ENCODE measurements around the gene LRRC37A. TPM values are rescaled to one million over a fixed set of nuclear protein-coding genes. Genes with fewer than 3 reads are reported as not detected.
A peak's percentile ranks its signal among the peaks of the same experiment; 100 is the strongest.
"Not testable (repeated sequence)": the region's sequence is repeated elsewhere in the genome, so short reads cannot be mapped to it uniquely, and the experiment has no call there.

LRRC37A gene
- total RNA-seq, 1 experiment from 2014 or later = 1.3 TPM

GRCh38 chr17:46274238-46274637 is 20.7 kb upstream of the LRRC37A start:
- H3K27ac ChIP-seq = no peak overlapping the region
- no peaks in the 10 kb centered on the region for H3K27me3 ChIP-seq (replicated peaks)
- no peaks in the 10 kb centered on the region for H3K36me3 ChIP-seq
- H3K4me1 ChIP-seq (replicated peaks) = no peaks in the 10 kb centered on the region
- no peak for DNase-seq (ENCODE audit: low read depth in 1 of 2, low spot score in 2 of 2)
- H3K9me3 ChIP-seq (replicated peaks) = peaks cover 5% of the 10 kb centered on the region; the same call in 1 of the 2 replicates
- H3K4me3 ChIP-seq = no peak overlapping the region

GRCh38 chr17:46276728-46277479 is 18.0 kb upstream of the LRRC37A start:
- not testable (repeated sequence) for DNase-seq (ENCODE audit: low read depth in 1 of 2, low spot score in 2 of 2); H3K27ac ChIP-seq; H3K4me3 ChIP-seq; H3K36me3 ChIP-seq; H3K9me3 ChIP-seq (replicated peaks); H3K4me1 ChIP-seq (replicated peaks); H3K27me3 ChIP-seq (replicated peaks)

- not testable (repeated sequence) for H3K36me3 ChIP-seq; DNase-seq (ENCODE audit: low read depth in 1 of 2, low spot score in 2 of 2); H3K27ac ChIP-seq; H3K9me3 ChIP-seq (replicated peaks); H3K4me1 ChIP-seq (replicated peaks); H3K4me3 ChIP-seq; H3K27me3 ChIP-seq (replicated peaks)
Measured at GRCh38 chr17:46281336-46281735, 13.6 kb upstream of the LRRC37A start.

GRCh38 chr17:46282635-46283034 is 12.3 kb upstream of the LRRC37A start:
- not testable (repeated sequence) for H3K27ac ChIP-seq; H3K4me1 ChIP-seq (replicated peaks); H3K4me3 ChIP-seq; H3K9me3 ChIP-seq (replicated peaks); H3K27me3 ChIP-seq (replicated peaks); H3K36me3 ChIP-seq; DNase-seq (ENCODE audit: low read depth in 1 of 2, low spot score in 2 of 2)

GRCh38 chr17:46284467-46284866 is 10.5 kb upstream of the LRRC37A start:
- not testable (repeated sequence) for H3K4me3 ChIP-seq; H3K27ac ChIP-seq; H3K4me1 ChIP-seq (replicated peaks); H3K36me3 ChIP-seq; H3K9me3 ChIP-seq (replicated peaks); H3K27me3 ChIP-seq (replicated peaks); DNase-seq (ENCODE audit: low read depth in 1 of 2, low spot score in 2 of 2)

GRCh38 chr17:46285500-46285899 is 9.4 kb upstream of the LRRC37A start:
- H3K9me3 ChIP-seq (replicated peaks); H3K36me3 ChIP-seq; H3K4me3 ChIP-seq; H3K27ac ChIP-seq; DNase-seq (ENCODE audit: low read depth in 1 of 2, low spot score in 2 of 2); H3K27me3 ChIP-seq (replicated peaks); H3K4me1 ChIP-seq (replicated peaks): not testable (repeated sequence)

- H3K9me3 ChIP-seq (replicated peaks); H3K4me3 ChIP-seq; H3K27me3 ChIP-seq (replicated peaks); H3K27ac ChIP-seq; H3K36me3 ChIP-seq; H3K4me1 ChIP-seq (replicated peaks): not testable (repeated sequence)
- peak; percentile 65 to 71 for DNase-seq (ENCODE audit: low read depth in 1 of 2, low spot score in 2 of 2)
Measured at GRCh38 chr17:46286764-46287221, 8.1 kb upstream of the LRRC37A start.

- H3K9me3 ChIP-seq (replicated peaks); H3K27me3 ChIP-seq (replicated peaks); DNase-seq (ENCODE audit: low read depth in 1 of 2, low spot score in 2 of 2); H3K27ac ChIP-seq; H3K4me1 ChIP-seq (replicated peaks); H3K4me3 ChIP-seq; H3K36me3 ChIP-seq: not testable (repeated sequence)
Measured at GRCh38 chr17:46287587-46287986, 7.3 kb upstream of the LRRC37A start.

- H3K27ac ChIP-seq, H3K4me3 ChIP-seq, H3K36me3 ChIP-seq: not testable (repeated sequence)
Measured at GRCh38 chr17:46290906-46291546, 3.9 kb upstream of the LRRC37A start.

GRCh38 chr17:46291618-46292017 is 3.3 kb upstream of the LRRC37A start:
- H3K9me3 ChIP-seq (replicated peaks); H3K27me3 ChIP-seq (replicated peaks); H3K27ac ChIP-seq; H3K4me3 ChIP-seq; H3K4me1 ChIP-seq (replicated peaks); H3K36me3 ChIP-seq: not testable (repeated sequence)
- peak in 1 of 2 experiments; percentile 25 for DNase-seq (ENCODE audit: low read depth in 1 of 2, low spot score in 2 of 2)

More at GRCh38 chr17:46290906-46291546, 3.9 kb upstream of the LRRC37A start:
- H3K27me3 ChIP-seq (replicated peaks); H3K9me3 ChIP-seq (replicated peaks); H3K4me1 ChIP-seq (replicated peaks): not testable (repeated sequence)
- peak in 1 of 2 experiments; percentile 21 for DNase-seq (ENCODE audit: low read depth in 1 of 2, low spot score in 2 of 2)

- H3K4me3 ChIP-seq; DNase-seq (ENCODE audit: low read depth in 1 of 2, low spot score in 2 of 2): not testable (repeated sequence)
Measured at GRCh38 chr17:46341220-46341619, 46.3 kb downstream of the LRRC37A start.

GRCh38 chr17:46342131-46342530 is 47.2 kb downstream of the LRRC37A start:
- not testable (repeated sequence) for DNase-seq (ENCODE audit: low read depth in 1 of 2, low spot score in 2 of 2); H3K27me3 ChIP-seq (replicated peaks); H3K4me3 ChIP-seq; H3K9me3 ChIP-seq (replicated peaks); H3K36me3 ChIP-seq; H3K27ac ChIP-seq; H3K4me1 ChIP-seq (replicated peaks)

More at GRCh38 chr17:46341220-46341619, 46.3 kb downstream of the LRRC37A start:
- H3K4me1 ChIP-seq (replicated peaks); H3K27ac ChIP-seq; H3K9me3 ChIP-seq (replicated peaks); H3K36me3 ChIP-seq; H3K27me3 ChIP-seq (replicated peaks): not testable (repeated sequence)

GRCh38 chr17:46348345-46348744 is 53.4 kb downstream of the LRRC37A start:
- H3K4me1 ChIP-seq (replicated peaks); H3K27me3 ChIP-seq (replicated peaks); DNase-seq (ENCODE audit: low read depth in 1 of 2, low spot score in 2 of 2); H3K9me3 ChIP-seq (replicated peaks); H3K36me3 ChIP-seq; H3K4me3 ChIP-seq; H3K27ac ChIP-seq: not testable (repeated sequence)

GRCh38 chr17:46349060-46349459 is 54.1 kb downstream of the LRRC37A start:
- not testable (repeated sequence) for H3K4me3 ChIP-seq; DNase-seq (ENCODE audit: low read depth in 1 of 2, low spot score in 2 of 2); H3K27me3 ChIP-seq (replicated peaks); H3K9me3 ChIP-seq (replicated peaks); H3K4me1 ChIP-seq (replicated peaks); H3K27ac ChIP-seq; H3K36me3 ChIP-seq
